Middle frontal gyrus (tissue), 1 donor: ENCODE measurements around the gene USP2.
A peak's percentile ranks its signal among the peaks of the same experiment; 100 is the strongest.

Experiments
- DNase-seq: peaks from one replicate; pipeline ENCODE4 v3.0.0-alpha.2; 2015; ENCODE audit warnings: low spot score; ENCODE audit errors: extremely low spot score

USP2 gene

DNA sequence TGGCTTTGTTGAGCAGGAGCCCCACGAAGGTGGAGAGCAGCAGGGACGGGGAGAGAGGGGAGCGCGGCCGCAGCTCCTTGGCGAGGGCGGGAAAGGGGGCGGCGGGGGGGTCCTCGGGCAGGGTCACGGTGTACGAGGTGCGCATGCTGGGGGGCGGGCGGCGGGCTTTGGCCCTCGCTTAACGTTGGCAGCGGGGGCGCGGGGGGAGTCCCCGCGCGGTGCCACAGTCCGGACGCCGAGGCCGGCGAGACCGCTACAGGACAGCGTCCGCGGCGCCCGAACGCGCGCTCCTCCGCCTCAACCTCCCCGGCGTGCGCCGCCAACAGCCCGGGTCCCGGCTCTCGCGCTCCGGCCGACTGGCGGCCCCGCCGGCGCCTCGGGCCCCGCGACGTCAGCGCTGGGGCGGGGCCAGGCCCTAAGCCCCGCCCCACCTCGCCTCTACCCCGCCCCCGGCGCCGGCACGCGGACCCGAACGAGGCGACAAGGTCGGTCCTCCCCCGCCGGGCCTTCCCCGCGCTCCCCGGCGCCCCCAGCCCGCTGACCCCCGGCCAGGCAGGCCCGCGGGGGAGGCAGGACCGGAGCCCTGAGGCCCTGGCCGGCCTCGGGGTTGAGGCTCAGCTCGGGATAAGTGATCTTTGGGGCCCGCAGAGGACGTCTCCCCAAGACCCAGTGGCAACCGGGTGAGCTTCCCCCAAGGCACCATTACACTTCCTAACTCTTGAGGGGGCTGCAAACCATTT is 17.5 kb downstream of the USP2 start:
- peak; percentile 61 for DNase-seq

DNA sequence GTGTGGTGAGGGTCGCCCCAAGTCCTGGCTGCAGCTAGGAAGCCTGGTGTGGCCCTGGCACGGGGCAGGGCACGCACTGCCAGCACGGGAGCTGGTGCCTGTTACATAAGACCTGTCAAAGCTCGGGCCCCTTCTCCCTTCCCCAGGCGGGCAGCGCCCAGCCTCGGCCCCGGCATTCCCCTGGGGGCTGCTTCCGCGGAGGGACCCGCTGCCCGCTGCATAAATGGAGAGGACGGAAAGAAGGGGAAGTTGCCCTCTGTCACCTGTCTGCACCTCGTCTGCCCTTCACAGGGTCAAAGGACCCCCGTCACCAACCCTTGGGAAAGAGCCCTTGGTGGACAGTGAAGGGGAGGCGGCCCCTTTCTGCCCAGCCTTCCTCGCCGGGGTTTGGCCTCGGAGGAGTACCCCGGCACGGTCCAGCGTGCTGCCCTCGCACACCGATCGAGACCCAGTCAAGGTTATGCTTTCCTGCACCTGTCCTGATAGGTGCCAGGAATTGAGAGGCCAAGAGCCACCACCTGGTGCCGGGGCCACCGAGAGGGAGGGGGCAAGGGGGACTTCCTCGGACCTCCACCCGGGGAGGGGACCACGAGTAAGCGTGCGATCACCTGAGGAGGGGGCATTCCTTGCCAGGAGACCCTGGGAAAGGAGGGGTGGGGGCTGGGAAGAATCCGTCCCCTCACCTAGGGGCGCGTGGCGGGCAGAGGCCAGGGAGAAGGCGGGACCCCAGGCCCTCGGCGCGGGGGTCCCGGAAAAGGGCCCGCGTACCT is 18.2 kb downstream of the USP2 start:
- DNase-seq: no peak

DNA sequence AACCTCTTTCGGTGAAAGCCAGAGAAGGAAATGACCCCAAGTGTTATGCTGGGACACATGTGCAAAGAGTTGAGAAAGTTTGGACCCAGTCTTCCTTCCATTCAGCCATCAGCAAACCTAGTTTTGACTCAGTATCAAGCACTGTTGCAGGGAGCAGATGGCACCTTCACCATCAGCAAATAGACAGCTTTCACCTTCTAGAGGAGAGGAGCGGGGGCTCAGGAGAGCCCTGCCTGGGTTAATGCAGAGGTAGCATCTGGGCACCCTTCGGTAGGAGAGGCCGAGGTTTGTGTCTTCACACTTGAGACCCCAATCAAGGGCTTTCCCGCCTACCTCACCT is 18.8 kb downstream of the USP2 start:
- no peak for DNase-seq

DNA sequence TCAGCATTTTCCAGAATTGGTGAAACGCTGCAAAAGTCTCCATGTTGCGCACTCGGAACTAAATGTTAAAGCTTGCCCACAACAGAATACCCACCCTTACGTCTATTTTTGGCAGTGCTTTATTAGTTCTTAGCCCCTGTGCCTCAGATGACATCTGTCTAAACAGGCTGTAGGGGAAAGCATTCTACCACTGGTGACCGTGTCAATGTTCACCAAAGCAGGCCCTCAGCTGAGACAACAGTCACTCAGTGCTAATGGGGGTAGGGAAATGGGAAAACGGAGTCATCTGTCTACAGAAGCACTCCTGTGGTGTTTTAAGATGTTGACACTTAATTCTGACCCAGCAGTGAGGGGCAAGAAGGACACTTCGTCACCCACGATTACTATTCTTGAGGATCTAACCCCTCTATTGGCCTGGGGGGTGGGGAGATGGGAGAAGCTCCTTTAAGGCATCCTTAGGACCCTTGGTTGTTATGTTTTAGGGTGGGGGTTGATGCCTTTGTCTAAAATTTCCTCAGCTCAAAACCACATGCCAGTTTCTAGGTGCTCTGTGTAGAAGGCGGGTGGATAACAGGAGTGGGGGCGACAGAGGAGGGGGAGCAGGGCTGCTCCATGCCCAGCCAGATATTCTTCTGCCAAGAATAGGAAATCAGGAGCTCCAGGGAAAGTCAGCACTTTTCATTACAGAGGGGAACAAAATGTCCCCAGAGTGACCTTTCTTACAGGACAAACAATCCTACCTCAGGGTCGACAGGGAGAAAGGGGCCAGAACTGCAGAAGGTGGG is 19.4 kb downstream of the USP2 start:
- DNase-seq: no peak

DNA sequence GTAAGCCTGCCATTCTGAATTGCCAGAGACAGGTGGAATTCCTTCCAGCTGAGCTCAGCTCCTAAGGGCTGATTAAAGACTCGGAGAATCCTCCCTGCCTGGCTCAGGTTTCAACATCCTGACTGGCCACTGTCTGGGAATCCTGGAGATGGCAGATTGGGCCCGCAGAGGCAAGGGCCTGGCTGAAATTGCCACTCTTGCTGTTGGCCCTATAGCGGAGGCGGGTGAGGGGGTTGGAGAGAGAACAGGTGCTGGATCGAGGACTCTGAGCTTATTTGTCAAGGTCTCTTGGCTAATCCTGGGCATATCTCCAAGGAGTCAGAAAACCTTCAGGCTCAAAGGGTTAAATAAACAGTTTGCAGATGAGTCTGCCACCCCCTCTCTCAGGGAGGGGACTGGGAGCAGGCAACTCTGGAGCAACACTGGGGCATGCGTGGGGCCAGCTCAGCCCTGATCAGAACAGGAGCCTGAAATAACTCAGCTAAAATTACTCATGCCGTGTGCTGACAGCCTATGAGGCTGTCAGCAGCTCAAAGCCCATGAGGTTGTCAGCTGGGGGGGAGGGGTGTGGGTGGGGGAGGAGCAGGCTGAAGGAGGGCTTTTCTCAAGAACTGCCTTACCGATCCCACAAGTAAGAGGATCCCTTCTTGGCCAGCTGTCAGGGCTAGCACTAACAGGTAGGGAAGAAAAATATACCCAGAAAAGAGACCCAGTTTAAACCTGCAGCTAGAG is 20.3 kb downstream of the USP2 start:
- DNase-seq: peak; percentile 31

DNA sequence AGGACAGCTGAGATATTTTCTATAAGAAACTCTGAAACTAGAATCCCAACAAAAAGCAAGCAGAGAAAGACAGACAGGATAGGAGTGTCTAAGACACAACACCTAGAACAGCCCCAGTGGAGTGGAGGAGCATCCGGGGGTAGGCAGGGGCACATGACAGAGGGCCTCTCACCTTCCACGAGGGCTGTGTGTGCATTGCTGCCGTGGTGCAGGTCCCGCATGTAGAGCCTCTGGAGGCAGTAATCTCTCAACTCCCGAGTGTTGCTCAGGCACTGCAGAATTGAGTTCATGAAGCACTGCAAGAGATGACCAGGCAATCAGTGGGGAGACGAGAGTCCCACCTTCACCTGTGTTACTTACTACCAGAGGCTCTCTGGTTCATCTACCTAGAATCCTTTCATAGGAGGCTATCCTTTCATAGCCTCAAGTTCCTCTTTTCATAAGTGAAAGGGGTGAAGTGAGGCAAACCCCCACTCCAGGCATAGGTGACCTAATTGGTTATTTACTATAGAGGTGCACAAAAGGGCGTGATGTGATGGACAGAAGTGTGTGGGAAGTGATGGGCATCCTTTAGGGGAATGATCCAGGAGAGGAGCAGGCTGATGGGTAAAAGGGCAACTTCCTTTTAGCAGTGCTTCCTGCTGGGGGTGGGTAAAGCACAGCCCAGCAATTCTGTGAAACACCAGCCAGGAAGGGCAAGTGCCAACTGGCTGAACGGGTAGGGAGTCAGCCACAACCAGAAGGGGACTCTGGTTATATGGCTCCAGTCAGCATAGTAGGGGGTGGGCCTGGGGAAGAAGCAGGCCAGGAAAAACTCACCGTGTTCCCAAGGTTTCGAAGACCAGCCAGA is 21.9 kb downstream of the USP2 start:
- no peak for DNase-seq

DNA sequence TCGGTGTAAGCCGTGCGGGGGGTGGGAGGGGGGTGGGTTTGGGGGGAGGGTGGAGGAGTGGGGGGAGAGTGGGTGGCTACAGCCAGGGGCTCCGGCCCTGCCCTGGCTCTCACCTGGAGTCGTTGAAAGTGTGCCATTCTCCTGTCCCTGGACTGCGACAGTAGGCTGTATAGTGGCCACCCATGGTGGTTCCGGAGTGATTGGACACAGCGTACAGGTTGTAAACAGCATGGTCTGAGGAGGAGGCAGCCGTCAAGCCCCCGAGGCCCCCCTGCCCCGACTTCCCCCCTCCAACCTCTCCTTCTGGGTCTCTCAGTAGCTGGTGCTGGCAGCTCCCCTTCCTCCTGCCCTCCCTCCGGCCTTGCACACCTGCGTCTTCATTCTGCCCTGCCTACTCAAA is 24.4 kb downstream of the USP2 start:
- DNase-seq: no peak

DNA sequence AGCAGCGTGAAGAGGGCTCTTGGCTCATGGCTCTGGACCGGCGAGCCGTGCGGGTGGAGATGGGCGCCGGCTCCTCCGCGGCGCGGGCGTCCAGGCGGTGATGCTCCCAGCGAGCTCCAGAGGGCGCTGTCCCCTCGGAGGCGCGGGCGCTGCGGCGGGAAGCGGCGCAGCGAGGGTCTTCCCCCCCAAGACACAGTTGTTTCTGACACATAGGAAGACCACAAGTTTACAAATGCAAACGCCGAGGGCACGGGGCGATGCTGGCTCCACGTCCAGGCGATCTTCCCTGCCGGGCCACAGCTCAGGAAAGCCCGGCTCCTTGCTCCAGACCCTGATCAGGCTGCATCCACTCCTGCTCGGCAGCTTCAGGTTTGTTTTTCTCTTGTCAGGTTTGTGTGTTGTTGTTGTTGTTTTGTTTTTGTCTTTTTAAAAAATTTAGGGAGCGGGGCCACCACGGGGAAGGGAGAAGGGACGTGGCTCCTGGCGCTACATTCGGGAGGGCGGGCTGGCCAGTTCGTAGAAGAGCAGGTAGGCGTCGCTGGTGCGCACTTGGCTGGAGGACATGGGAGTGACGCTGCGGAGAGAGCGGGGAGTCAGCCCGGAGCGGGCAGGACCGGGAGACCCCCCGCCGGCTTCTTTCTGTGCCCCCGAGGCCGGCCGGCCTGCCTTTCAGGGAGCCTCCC is 25.0 kb downstream of the USP2 start:
- no peak for DNase-seq

DNA sequence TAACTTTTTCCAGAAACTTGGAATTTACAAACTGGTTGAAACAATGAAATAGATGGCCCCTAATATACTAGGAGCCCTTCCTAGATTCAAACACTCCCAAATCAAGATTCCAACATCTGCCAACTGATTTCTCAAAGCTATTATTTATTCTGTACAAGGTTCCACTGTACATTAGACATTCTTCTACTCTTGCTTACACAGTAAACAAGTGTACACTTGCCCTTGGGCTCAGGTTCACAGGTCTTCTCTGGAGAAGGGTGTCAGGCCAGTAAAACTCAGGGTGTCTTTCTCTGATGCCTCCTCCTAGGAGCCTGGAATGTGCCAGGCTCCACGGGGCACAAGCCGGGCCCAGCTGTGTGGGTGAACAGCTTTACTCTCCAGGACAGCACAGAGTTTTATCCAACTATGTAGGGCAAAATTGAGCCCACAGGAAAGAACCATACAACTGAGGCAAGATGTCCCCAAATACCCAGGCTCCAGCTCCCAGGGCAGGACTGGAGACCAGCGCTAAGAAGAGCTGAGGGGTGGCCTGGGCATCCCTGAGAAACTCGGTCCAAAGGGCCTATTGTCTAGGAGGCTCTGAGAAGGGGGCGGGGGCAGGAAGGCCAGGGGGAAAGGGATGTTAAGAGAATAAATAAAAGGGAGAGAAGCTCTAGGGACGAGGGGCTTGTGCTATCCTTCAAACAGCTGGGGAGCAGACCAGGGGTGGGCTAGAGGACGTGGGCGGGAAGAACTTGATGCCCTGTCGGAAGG is 26.2 kb downstream of the USP2 start:
- DNase-seq: no peak

DNA sequence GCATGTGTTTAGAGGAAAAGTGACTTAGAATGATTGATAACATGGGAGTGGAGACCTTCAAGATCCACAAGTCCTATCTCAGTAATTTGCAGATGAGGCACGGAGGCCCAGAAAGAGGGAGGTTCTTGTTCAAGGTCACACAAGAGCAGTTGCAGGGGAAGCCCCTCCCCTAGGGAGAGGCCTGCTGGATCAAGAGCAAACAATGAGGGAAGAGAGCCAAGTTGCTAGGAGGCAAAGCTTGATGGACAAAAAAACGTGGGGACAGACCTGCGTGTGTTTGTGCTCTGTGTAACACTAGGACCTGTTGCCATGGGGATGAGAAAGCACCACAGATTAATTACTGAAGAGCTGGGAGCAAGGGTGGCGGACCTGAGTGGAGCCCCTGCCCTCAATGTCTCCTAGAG is 28.6 kb downstream of the USP2 start:
- no peak for DNase-seq

DNA sequence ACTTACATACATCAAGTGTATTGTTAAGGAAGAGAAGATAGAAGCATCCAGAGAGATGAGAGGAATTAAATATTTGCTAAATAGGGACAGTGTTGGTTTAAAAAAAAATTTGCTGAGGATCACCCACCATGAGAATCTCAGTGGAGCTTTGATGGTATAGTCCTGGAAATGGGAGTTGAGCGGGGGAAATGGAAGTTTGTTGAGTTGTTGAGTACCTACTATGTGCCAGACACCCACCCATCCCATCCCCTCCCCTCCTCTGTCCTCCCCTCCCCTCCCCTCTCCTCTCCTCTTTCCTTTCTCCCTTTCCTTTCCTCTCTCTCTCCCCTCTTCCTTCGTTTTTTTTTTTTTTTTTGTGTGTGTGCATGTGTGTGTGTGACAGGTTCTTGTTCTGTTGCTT is 30.3 kb downstream of the USP2 start:
- DNase-seq: no peak

DNA sequence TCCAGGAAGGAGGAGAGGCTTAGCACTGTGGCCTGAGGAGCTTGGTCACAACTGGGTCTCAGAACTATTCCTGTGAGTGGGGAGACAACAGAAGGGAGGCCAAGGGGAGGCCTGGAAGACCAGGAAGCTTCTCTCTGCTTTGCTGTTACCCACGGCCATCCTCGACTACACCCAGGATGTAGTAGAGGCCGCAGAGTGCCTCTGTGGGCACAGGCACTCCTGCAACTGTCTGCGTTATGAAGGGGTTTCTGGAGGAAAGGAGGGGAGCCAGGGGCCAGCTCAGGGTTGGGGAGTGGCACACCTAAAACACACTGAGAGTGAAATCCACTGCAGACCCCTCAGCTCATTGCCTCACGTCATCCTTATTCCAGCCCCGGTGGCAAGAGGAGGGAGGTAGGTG is 31.2 kb downstream of the USP2 start:
- no peak for DNase-seq

DNA sequence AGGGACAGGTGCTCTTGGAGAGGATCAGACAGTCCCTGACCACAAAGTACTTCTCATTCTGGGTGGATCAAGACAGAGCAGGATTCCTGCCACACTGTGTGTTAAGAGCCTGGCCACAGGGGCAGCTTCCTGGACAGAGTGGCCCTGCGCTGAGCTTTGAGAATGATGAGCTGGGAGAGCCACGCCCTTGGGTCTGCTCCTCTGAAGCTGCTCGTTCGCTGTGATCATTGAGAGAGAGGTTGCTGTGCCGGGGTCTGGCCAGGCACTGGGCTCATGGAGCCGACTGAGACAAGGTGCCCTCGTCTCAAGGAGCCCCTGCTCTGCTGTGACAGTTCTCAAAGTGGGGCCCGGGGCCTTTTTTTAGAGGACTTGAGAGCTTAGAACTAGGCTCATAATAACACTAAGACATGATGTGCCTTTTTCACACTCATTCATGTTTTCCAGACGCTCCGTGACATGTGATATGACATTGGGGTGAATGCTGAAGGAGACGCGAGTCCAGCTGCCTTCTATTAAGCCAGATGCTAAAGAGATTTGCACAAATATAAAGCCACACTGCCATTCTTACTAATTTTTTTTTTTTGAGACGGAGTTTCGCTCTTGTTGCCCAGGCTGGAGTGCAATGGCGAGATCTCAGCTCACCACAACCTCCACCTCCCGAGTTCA is 33.4 kb downstream of the USP2 start:
- no peak for DNase-seq

DNA sequence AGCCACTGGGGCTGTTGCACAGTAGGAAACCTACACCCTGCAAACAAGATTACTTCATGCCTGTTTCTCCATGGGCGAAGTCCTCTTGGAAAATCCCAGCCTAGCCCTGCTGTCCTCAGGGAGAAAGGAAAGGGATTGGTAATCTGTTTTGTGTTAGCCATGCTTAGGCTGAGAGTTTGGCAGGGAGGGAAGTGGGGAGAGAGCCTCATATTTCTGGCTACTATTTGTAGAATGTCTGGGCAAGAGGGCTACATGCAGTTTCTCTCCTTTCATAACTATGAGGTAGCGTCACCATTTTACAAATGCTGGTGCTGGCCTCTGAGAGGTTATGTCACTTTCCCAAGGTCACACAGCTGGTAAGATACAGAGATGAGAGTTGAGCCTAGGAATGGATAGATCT is 34.2 kb downstream of the USP2 start:
- DNase-seq: no peak

DNA sequence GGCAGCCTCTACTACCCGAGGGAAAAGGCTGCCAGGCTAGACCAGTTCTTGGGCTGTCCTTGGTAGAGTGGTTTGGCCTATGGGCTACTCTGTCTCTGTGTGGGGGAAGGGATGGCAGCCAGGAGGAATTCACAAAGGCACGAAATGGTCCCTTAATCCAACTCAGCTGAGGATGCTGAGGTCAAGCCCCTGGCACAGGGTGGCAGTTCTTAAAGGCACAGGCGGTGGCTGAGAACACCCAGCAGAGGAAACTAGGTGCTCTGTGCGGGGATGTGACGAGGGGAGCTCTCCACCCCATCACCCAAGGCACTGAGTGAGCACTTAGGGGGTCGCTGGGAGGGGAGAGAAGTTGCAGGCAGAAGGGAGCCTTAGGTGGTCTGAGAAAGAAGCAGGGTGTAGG is 34.9 kb downstream of the USP2 start, which contains the start of gene MFRP:
TSS of gene MFRP (minus strand) at position 101 of the 400 bp plus-strand sequence. CDS start 192 bp downstream, outside the sequence.
- DNase-seq: no peak

DNA sequence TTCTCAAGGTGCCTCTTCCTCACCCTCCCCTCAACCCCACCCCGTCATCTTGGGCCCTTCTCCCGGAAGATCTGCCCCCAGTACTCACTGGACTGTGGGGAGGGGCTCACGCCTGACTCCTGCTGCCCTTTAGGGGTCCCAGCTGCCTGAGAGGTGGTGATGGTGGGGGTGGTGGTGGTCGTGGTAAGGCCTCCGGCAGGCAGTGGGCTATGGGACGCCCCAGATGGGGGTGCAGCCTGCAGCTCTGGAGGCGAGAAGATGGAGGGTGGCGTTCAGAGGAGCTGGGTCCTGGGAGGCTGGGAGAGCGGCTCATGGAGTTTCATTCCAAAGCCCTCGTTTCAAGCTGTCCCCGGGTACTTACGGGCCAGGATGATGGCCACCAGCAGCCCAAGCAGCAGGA is 35.8 kb downstream of the USP2 start:
- DNase-seq: no peak

DNA sequence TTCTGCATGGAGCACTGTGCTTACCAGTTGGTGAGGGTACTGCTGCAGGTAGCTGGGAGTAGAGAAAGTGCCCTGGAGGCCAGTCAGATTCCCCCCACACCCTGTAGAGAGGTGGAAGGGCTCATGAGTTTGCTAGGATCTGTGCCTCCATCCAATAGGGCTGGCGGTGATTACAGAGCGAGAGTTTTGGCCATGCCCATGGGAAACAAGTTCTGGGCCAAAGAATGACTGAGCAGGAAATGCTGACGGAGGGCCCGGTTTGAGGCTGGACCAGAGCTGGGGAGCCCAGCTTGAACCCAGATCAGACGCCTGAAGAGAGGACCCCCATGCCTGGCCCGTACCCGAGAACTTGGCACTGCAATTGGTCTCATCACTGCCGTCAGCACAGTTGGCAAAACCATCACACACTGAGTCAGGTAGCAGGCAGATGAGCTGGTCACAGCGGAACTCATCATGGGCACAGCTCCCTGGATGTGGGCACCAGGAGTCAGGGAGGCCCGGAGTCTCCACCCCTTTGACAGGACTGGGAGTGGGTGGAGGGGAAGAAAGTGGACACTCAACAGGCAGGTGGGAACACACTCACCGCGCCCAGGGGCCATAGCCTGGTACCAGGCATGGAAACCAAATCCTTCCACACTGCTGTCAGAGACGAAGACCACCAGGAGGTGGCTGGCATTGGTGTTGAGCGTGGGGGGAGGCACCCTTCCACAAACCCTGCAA is 37.0 kb downstream of the USP2 start:
- DNase-seq: no peak

DNA sequence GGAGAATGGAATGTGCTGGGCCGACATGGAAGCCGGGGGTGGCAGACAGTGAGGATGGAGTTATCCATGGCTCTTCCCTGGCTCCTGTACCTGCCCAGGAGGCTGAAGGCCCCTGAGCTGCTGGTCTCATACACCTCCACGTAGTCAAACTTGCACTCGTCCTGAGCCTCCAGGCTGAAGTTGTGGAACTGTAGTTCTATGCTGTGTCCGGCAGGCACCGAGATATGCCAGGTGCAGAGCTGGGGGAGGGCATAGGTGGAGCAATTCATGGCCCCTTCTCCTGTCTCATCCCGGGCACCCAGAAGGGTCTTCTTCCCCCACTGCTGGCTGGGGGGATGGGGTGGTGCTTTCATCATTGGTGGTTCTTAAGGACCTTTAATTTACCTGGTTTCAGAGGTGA is 37.8 kb downstream of the USP2 start:
- DNase-seq: no peak
